COLO668 (cell line): ENCODE data around the gene DENND1A.
"Not testable (repeated sequence)": the region's sequence is repeated elsewhere in the genome, so short reads cannot be mapped to it uniquely, and the experiment has no call there.

Experiments used
- DNase-seq: peaks from one replicate; lab custom pipeline; 2025; ENCODE audit not compliant: unreplicated experiment; lab: John Stamatoyannopoulos, UW

The DENND1A gene

GRCh38 chr9:123922911-123923310, 7.0 kb downstream of the DENND1A start:
- DNase-seq = no peak

- no peak for DNase-seq
Measured at GRCh38 chr9:123922431-123922830, 7.5 kb downstream of the DENND1A start.

- DNase-seq = no peak
Measured at GRCh38 chr9:123914517-123915196, 15.3 kb downstream of the DENND1A start.

GRCh38 chr9:123912167-123912897, 17.6 kb downstream of the DENND1A start:
- no peak for DNase-seq

- DNase-seq = no peak
Measured at GRCh38 chr9:123911024-123911423, 18.9 kb downstream of the DENND1A start.

GRCh38 chr9:123909192-123909591, 20.7 kb downstream of the DENND1A start:
- not testable (repeated sequence) for DNase-seq

- not testable (repeated sequence) for DNase-seq
Measured at GRCh38 chr9:123903550-123903949, 26.4 kb downstream of the DENND1A start.

- no peak for DNase-seq
Measured at GRCh38 chr9:123894822-123895221, 35.1 kb downstream of the DENND1A start.

- DNase-seq = no peak
Measured at GRCh38 chr9:123893831-123894460, 36.0 kb downstream of the DENND1A start.

GRCh38 chr9:123893115-123893514, 36.8 kb downstream of the DENND1A start:
- DNase-seq = no peak

- DNase-seq = no peak
Measured at GRCh38 chr9:123887837-123888236, 42.1 kb downstream of the DENND1A start.

GRCh38 chr9:123885834-123886233, 44.1 kb downstream of the DENND1A start:
- DNase-seq = not testable (repeated sequence)

- DNase-seq = no peak
Measured at GRCh38 chr9:123883634-123884033, 46.3 kb downstream of the DENND1A start.

GRCh38 chr9:123881604-123882003, 48.3 kb downstream of the DENND1A start:
- no peak for DNase-seq

GRCh38 chr9:123880420-123880819, 49.5 kb downstream of the DENND1A start:
- no peak for DNase-seq

- DNase-seq = no peak
Measured at GRCh38 chr9:123876750-123877149, 53.2 kb downstream of the DENND1A start.

- DNase-seq = no peak
Measured at GRCh38 chr9:123872710-123873109, 57.2 kb downstream of the DENND1A start.

- DNase-seq = no peak
Measured at GRCh38 chr9:123871781-123872180, 58.1 kb downstream of the DENND1A start.

- no peak for DNase-seq
Measured at GRCh38 chr9:123868002-123868401, 61.9 kb downstream of the DENND1A start.

GRCh38 chr9:123867034-123867433, 62.9 kb downstream of the DENND1A start:
- no peak for DNase-seq

- DNase-seq = no peak
Measured at GRCh38 chr9:123866497-123866896, 63.4 kb downstream of the DENND1A start.
